Mesenchymal stem cell (in vitro differentiated cells and primary cell): ENCODE results near the gene DENND6A.
"Not testable (repeated sequence)": the region's sequence is repeated elsewhere in the genome, so short reads cannot be mapped to it uniquely, and the experiment has no call there.

Experiments used
- DNase-seq: peaks from one replicate; pipeline ENCODE4 v3.0.0-alpha.2; 2013
- H2AFZ ChIP-seq: one replicate; pipeline ENCODE4 v1.6.1; 2013; ENCODE audit warnings: low read depth, mild to moderate bottlenecking, control low read depth, inconsistent platforms, low read length, moderate library complexity
- H2AK5ac ChIP-seq: 2 replicates; pipeline ENCODE4 v1.6.1; 2013; ENCODE audit warnings: low read length, moderate library complexity, mild to moderate bottlenecking, inconsistent platforms; ENCODE audit not compliant: severe bottlenecking
- H2BK120ac ChIP-seq: one replicate; pipeline ENCODE4 v1.6.1; 2013; ENCODE audit warnings: low read depth, mild to moderate bottlenecking, inconsistent platforms, low read length, moderate library complexity
- H2BK12ac ChIP-seq, 2 experiments: one replicate each; pipeline ENCODE4 v1.6.1; 2013; ENCODE audit warnings: inconsistent platforms in 2 of 2, low read length in 2 of 2, mild to moderate bottlenecking in 2 of 2, moderate library complexity in 2 of 2, control low read depth in 1 of 2
- H2BK15ac ChIP-seq: one replicate; pipeline ENCODE4 v1.6.1; 2013; ENCODE audit warnings: mild to moderate bottlenecking, low read depth, inconsistent platforms; ENCODE audit not compliant: poor library complexity, severe bottlenecking
- H2BK5ac ChIP-seq: 2 replicates; pipeline ENCODE4 v1.6.1; 2013; ENCODE audit warnings: low read depth, mild to moderate bottlenecking, low read length, control low read depth, inconsistent platforms; ENCODE audit not compliant: poor library complexity, severe bottlenecking
- H3K14ac ChIP-seq, 2 experiments: one replicate each; pipeline ENCODE4 v1.6.1; 2013; ENCODE audit warnings: inconsistent platforms in 2 of 2, low read length in 2 of 2, control low read depth in 1 of 2, mild to moderate bottlenecking in 1 of 2, moderate library complexity in 1 of 2
- H3K18ac ChIP-seq, 2 experiments: one replicate each; pipeline ENCODE4 v1.6.1; 2013; ENCODE audit warnings: inconsistent platforms in 2 of 2, low read length in 2 of 2, control low read depth in 1 of 2, low read depth in 1 of 2, mild to moderate bottlenecking in 1 of 2
- H3K23ac ChIP-seq, 2 experiments: one replicate each; pipeline ENCODE4 v1.6.1; 2013; ENCODE audit warnings: inconsistent platforms in 2 of 2, low read length in 2 of 2, mild to moderate bottlenecking in 2 of 2, moderate library complexity in 2 of 2, control low read depth in 1 of 2
- H3K27ac ChIP-seq: 2 replicates; pipeline ENCODE4 v1.5.1; 2013; ENCODE audit warnings: mild to moderate bottlenecking, moderate library complexity, low read length, control low read depth, inconsistent platforms; ENCODE audit not compliant: poor library complexity, severe bottlenecking
- H3K27me3 ChIP-seq, 2 experiments: 2 replicates each; pipeline versions ENCODE4 v1.6.1 to v1.7.0; 2013; ENCODE audit warnings: low read length in 2 of 2, mild to moderate bottlenecking in 2 of 2, moderate library complexity in 2 of 2, control low read depth in 1 of 2, inconsistent platforms in 1 of 2; ENCODE audit not compliant: control insufficient read depth in 1 of 2, insufficient read depth in 1 of 2
- H3K36me3 ChIP-seq, 2 experiments: 2 replicates each; pipeline versions ENCODE4 v1.6.1 to v1.7.0; 2013; ENCODE audit warnings: low read length in 2 of 2, control low read depth in 1 of 2, inconsistent platforms in 1 of 2, low read depth in 1 of 2, mild to moderate bottlenecking in 1 of 2; ENCODE audit not compliant: insufficient read depth in 2 of 2, control insufficient read depth in 1 of 2
- H3K4ac ChIP-seq, 2 experiments: one replicate each; pipeline ENCODE4 v1.6.1; 2013; ENCODE audit warnings: inconsistent platforms in 2 of 2, low read length in 2 of 2, mild to moderate bottlenecking in 2 of 2, moderate library complexity in 2 of 2, control low read depth in 1 of 2, low read depth in 1 of 2
- H3K4me1 ChIP-seq: 2 replicates; pipeline ENCODE4 v1.6.1; 2013; ENCODE audit warnings: low read depth, low read length, control low read depth; ENCODE audit not compliant: control insufficient read depth, insufficient read depth
- H3K4me2 ChIP-seq: 2 replicates; pipeline ENCODE4 v1.6.1; 2013; ENCODE audit warnings: low read length, mild to moderate bottlenecking, inconsistent platforms; ENCODE audit not compliant: poor library complexity, severe bottlenecking
- H3K4me3 ChIP-seq, 2 experiments: 2 replicates each; pipeline versions ENCODE4 v1.5.1 to v1.7.0; 2013; ENCODE audit warnings: low read length in 2 of 2, mild to moderate bottlenecking in 2 of 2, control low read depth in 1 of 2, low read depth in 1 of 2; ENCODE audit not compliant: insufficient read depth in 1 of 2
- H3K79me1 ChIP-seq: replicated peaks from 2 replicates; pipeline ENCODE4 v1.6.1; 2013; ENCODE audit warnings: mild to moderate bottlenecking, control low read depth, low read length, inconsistent platforms; ENCODE audit not compliant: poor library complexity, severe bottlenecking
- H3K9ac ChIP-seq: 2 replicates; pipeline ENCODE4 v1.7.0; 2013; ENCODE audit warnings: mild to moderate bottlenecking, low read length, moderate library complexity
- H3K9me3 ChIP-seq: 2 replicates; pipeline ENCODE4 v1.7.0; 2013; ENCODE audit warnings: mild to moderate bottlenecking, low read length; ENCODE audit not compliant: control insufficient read depth
- H4K8ac ChIP-seq: one replicate; pipeline ENCODE4 v1.6.1; 2013; ENCODE audit warnings: inconsistent platforms, mild to moderate bottlenecking, low read length, moderate library complexity
- H4K91ac ChIP-seq: one replicate; pipeline ENCODE4 v1.6.1; 2013; ENCODE audit warnings: mild to moderate bottlenecking, low read length, inconsistent platforms
- WGBS: methylation state at CpG from one replicate; pipeline ENCODE4 v1.1.7; 2013; ENCODE audit warnings: mixed read lengths; 5-methylcytosine and 5-hydroxymethylcytosine counted together

DENND6A gene

GRCh38 chr3:57706462-57706861 is 13.6 kb upstream of the DENND6A start:
- Histone ChIP-seq H2AK5ac (no peak overlapping the region), H3K36me3 (no peaks in the 10 kb centered on the region), H2BK5ac (no peak overlapping the region), H3K4me3 (peak overlapping the region in 1 of 2 experiments; percentile 54), H3K9ac (peak overlapping the region; percentile 6), H3K27ac (no peak overlapping the region), H3K14ac (no peak overlapping the region), H2BK120ac (no peak overlapping the region), H3K4me1 (no peaks in the 10 kb centered on the region), H3K23ac (no peak overlapping the region), H2AFZ (no peak overlapping the region), H4K8ac (no peak overlapping the region), H3K18ac (no peak overlapping the region), H3K9me3 (no peaks in the 10 kb centered on the region), H3K4ac (no peak overlapping the region), H4K91ac (no peak overlapping the region), H2BK12ac (no peak overlapping the region), H3K79me1 (no peaks in the 10 kb centered on the region), H3K4me2 (no peak overlapping the region), H3K27me3 (no peaks in the 10 kb centered on the region), H2BK15ac (no peak overlapping the region)
- no peak for DNase-seq
- WGBS, result 90% methylated on average over 3 of the region's 3 CpGs

GRCh38 chr3:57705351-57705750 is 12.5 kb upstream of the DENND6A start:
- H3K18ac ChIP-seq, H2BK15ac ChIP-seq, H3K4me2 ChIP-seq, H2AK5ac ChIP-seq, H3K14ac ChIP-seq, H3K4ac ChIP-seq, H2AFZ ChIP-seq, H4K91ac ChIP-seq, H2BK120ac ChIP-seq, H3K9me3 ChIP-seq, H3K9ac ChIP-seq, H3K27ac ChIP-seq, H3K27me3 ChIP-seq, H3K23ac ChIP-seq, H3K36me3 ChIP-seq, H3K4me1 ChIP-seq, H2BK5ac ChIP-seq, H3K79me1 ChIP-seq, H3K4me3 ChIP-seq, H4K8ac ChIP-seq, H2BK12ac ChIP-seq, DNase-seq: not testable (repeated sequence)
- WGBS, result 94% methylated on average over 3 of the region's 3 CpGs

- 96% methylated on average over 5 of the region's 6 CpGs for WGBS
Observed at GRCh38 chr3:57701781-57702180, 8.9 kb upstream of the DENND6A start.

GRCh38 chr3:57700737-57701136 is 7.9 kb upstream of the DENND6A start:
- Histone ChIP-seq H3K23ac (no peak overlapping the region), H3K4me2 (no peak overlapping the region), H3K36me3 (no peaks in the 10 kb centered on the region), H3K4ac (no peak overlapping the region), H3K79me1 (no peaks in the 10 kb centered on the region), H3K27ac (no peak overlapping the region), H3K27me3 (no peaks in the 10 kb centered on the region), H3K14ac (no peak overlapping the region), H2BK15ac (no peak overlapping the region), H3K18ac (no peak overlapping the region), H2BK12ac (no peak overlapping the region), H2BK5ac (no peak overlapping the region), H3K9me3 (no peaks in the 10 kb centered on the region), H3K9ac (no peak overlapping the region), H2BK120ac (no peak overlapping the region), H4K91ac (no peak overlapping the region), H4K8ac (no peak overlapping the region), H3K4me1 (no peaks in the 10 kb centered on the region), H2AK5ac (no peak overlapping the region), H2AFZ (no peak overlapping the region), H3K4me3 (no peak overlapping the region)
- DNase-seq, result no peak
- WGBS, result 87% methylated on average over 9 of the region's 9 CpGs

More at GRCh38 chr3:57701781-57702180, 8.9 kb upstream of the DENND6A start:
- Histone ChIP-seq H3K4ac (no peak overlapping the region), H3K4me3 (no peak overlapping the region), H3K18ac (no peak overlapping the region), H3K27me3 (no peaks in the 10 kb centered on the region), H3K4me2 (no peak overlapping the region), H3K9ac (no peak overlapping the region), H3K9me3 (no peaks in the 10 kb centered on the region), H2BK12ac (no peak overlapping the region), H4K8ac (no peak overlapping the region), H3K36me3 (no peaks in the 10 kb centered on the region), H3K23ac (no peak overlapping the region), H2BK120ac (no peak overlapping the region), H2AK5ac (no peak overlapping the region), H4K91ac (no peak overlapping the region), H2BK15ac (no peak overlapping the region), H3K14ac (no peak overlapping the region), H3K27ac (no peak overlapping the region), H2BK5ac (no peak overlapping the region), H2AFZ (no peak overlapping the region), H3K4me1 (no peaks in the 10 kb centered on the region), H3K79me1 (no peaks in the 10 kb centered on the region)
- no peak for DNase-seq
